K562 (cell line): ENCODE measurements around the gene DUOXA2. TPM values are rescaled to one million over a fixed set of nuclear protein-coding genes. Genes with fewer than 3 reads are reported as not detected.

Source experiments
- BDP1 ChIP-seq: IDR thresholded peaks from 3 replicates; pipeline ENCODE4 v1.6.1; 2011; ENCODE audit not compliant: insufficient read length, insufficient read depth
- CEBPB ChIP-seq: fragments of 450-650 bp; IDR thresholded peaks from 2 replicates; pipeline ENCODE4 v1.6.1; 2016; ENCODE audit warnings: missing genetic modification characterization, missing compliant biosample characterization
- CTBP1 ChIP-seq: fragments of 450-650 bp; IDR thresholded peaks from 2 replicates; pipeline ENCODE4 v1.6.1; 2016; ENCODE audit warnings: borderline replicate concordance
- EHMT2 ChIP-seq: fragments of 450-650 bp; IDR thresholded peaks from 2 replicates; pipeline ENCODE4 v1.6.1; 2018; ENCODE audit warnings: antibody characterized with exemption
- GATAD2A ChIP-seq: fragments of 450-650 bp; IDR thresholded peaks from 2 replicates; pipeline ENCODE4 v1.6.1; 2017
- HEY1 ChIP-seq: fragments of 250-450 bp; sonication (Bioruptor Pico); IDR thresholded peaks from 2 replicates; pipeline ENCODE4 v1.5.0; 2020; ENCODE audit warnings: mild to moderate bottlenecking, moderate library complexity, borderline replicate concordance
- LEF1 ChIP-seq: fragments of 450-650 bp; IDR thresholded peaks from 2 replicates; pipeline ENCODE4 v1.6.1; 2016; ENCODE audit warnings: mild to moderate bottlenecking
- MAFF ChIP-seq: IDR thresholded peaks from 2 replicates; pipeline ENCODE4 v1.6.1; 2012; ENCODE audit warnings: low read length, improper control_type of control experiment
- NRF1 ChIP-seq, 2 experiments: fragments of 450-650 bp; IDR thresholded peaks in 1 of 2; conservative IDR thresholded peaks in 1 of 2; 2 replicates each; pipeline ENCODE4 v1.6.1; 2014; ENCODE audit warnings: mild to moderate bottlenecking in 2 of 2
- SOX6 ChIP-seq: fragments of 450-650 bp; IDR thresholded peaks from 2 replicates; pipeline ENCODE4 v1.6.1; 2014; ENCODE audit warnings: mild to moderate bottlenecking
- TAF9B ChIP-seq: fragments of 450-650 bp; IDR thresholded peaks from 2 replicates; pipeline ENCODE4 v1.6.1; 2018; ENCODE audit warnings: mild to moderate bottlenecking; ENCODE audit not compliant: partially characterized antibody
- TRIM24 ChIP-seq, 2 experiments: fragments of 450-650 bp; IDR thresholded peaks; 2 replicates each; pipeline ENCODE4 v1.6.1; 2016
- ZSCAN29 ChIP-seq: fragments of 450-650 bp; IDR thresholded peaks from 2 replicates; pipeline ENCODE4 v1.6.1; 2017
- polyA plus RNA-seq, 8 experiments: library from polyadenylated mRNA; depleted of rRNA in 4 of 8; stranded (reverse) in 5 of 8; unstranded in 3 of 8; fragments of >200 nt; fragmentation: Nextera tagmentation in 2 of 8; fragmentation: Illumina TruSeq in 1 of 8; extraction: Ambion mirVana in 2 of 8; extraction: Trizol in 1 of 8; gene quantifications; 2 replicates each; pipeline versions ENCODE4 v1.2.1 to v1.2.3, GENCODE V29; 2011 to 2014; ENCODE audit warnings: inconsistent platforms in 1 of 8, missing spikeins in 1 of 8
- total RNA-seq, 7 experiments: library from RNA; depleted of rRNA in 6 of 7; stranded (reverse); fragments of >200 nt in 6 of 7; fragmentation: Illumina TruSeq in 2 of 7; extraction: Trizol in 2 of 7; gene quantifications; 2 replicates each; pipeline versions ENCODE4 v1.2.1 to v1.2.3, GENCODE V29; 2011 to 2021; ENCODE audit warnings: low replicate concordance in 1 of 7
- TF ChIP-seq, protein P1 (sequence below): fragments of 250-450 bp; sonication (Bioruptor Pico); IDR thresholded peaks from 2 replicates; pipeline ENCODE4 v1.8.0; 2022; ENCODE audit warnings: inconsistent platforms
- TF ChIP-seq, protein P2 (sequence below): fragments of 250-450 bp; sonication (Bioruptor Pico); IDR thresholded peaks from 2 replicates; pipeline ENCODE4 v1.9.0; 2021; ENCODE audit warnings: mild to moderate bottlenecking

Gene DUOXA2
- total and polyA plus RNA-seq, 9 of the 15 experiments (the other 6 are each of a cell fraction or from before 2014, with no cell fraction given) = not detected

DNA sequence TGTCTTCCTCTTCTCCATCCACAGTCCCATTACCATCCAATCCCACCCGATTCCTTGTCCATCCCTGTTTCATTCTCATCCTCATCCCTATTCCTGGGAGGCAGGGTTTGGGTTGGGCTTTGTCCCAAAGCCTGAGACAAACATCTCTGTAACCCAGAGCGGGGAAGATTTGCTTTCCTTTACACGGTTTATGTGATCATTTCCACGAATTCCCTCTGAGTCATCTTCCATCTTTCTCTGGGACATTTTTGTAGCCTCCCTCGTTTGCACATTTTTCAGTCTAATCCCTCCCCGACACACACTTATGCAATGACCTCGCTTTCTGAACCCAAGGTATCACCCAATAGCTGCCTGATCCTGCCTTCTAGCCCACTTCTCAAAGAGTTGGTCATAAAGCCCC, 23.0 kb upstream of the DUOXA2 start (continued):
- TF ChIP-seq CTBP1 (peak; percentile 59), TRIM24 (IDR thresholded peaks at IDR 0.05) (0 out of 4 replicates have a peak, but pooled peaks of 1 of the 2 experiments have one; percentile 33), TAF9B (no peak), BDP1 (no peak), CEBPB (tag) (peak; percentile 57; the same call in 1 of the 2 replicates), LEF1 (0 out of 2 replicates have a peak, but pooled peaks have one; percentile 13), HEY1 (no peak), GATAD2A (no peak), EHMT2 (peak; percentile 56; the same call in 1 of the 2 replicates), NRF1 (conservative IDR thresholded peaks at IDR 0.05 in 1 of 2, IDR thresholded peaks at IDR 0.05 in 1 of 2) (no peak), MAFF (no peak), ZSCAN29 (no peak), SOX6 (0 out of 2 replicates have a peak, but pooled peaks have one; percentile 10)
- TF ChIP-seq, protein P1, sequence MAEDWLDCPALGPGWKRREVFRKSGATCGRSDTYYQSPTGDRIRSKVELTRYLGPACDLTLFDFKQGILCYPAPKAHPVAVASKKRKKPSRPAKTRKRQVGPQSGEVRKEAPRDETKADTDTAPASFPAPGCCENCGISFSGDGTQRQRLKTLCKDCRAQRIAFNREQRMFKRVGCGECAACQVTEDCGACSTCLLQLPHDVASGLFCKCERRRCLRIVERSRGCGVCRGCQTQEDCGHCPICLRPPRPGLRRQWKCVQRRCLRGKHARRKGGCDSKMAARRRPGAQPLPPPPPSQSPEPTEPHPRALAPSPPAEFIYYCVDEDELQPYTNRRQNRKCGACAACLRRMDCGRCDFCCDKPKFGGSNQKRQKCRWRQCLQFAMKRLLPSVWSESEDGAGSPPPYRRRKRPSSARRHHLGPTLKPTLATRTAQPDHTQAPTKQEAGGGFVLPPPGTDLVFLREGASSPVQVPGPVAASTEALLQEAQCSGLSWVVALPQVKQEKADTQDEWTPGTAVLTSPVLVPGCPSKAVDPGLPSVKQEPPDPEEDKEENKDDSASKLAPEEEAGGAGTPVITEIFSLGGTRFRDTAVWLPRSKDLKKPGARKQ (CRISPR knock-in tag) = no peak
- TF ChIP-seq, protein P2, sequence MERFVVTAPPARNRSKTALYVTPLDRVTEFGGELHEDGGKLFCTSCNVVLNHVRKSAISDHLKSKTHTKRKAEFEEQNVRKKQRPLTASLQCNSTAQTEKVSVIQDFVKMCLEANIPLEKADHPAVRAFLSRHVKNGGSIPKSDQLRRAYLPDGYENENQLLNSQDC (CRISPR knock-in tag) = no peak
